Amniotic stem cell (primary cell): Measurements from ENCODE around the gene PDE12.

Experiments
- DNase-seq: peaks from one replicate; lab custom pipeline; 2025; lab: John Stamatoyannopoulos, UW

PDE12 gene, protein sequence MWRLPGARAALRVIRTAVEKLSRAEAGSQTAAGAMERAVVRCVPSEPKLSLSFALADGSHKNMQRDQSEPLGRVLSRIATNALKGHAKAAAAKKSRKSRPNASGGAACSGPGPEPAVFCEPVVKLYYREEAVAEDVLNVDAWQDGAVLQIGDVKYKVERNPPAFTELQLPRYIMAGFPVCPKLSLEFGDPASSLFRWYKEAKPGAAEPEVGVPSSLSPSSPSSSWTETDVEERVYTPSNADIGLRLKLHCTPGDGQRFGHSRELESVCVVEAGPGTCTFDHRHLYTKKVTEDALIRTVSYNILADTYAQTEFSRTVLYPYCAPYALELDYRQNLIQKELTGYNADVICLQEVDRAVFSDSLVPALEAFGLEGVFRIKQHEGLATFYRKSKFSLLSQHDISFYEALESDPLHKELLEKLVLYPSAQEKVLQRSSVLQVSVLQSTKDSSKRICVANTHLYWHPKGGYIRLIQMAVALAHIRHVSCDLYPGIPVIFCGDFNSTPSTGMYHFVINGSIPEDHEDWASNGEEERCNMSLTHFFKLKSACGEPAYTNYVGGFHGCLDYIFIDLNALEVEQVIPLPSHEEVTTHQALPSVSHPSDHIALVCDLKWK

DNA sequence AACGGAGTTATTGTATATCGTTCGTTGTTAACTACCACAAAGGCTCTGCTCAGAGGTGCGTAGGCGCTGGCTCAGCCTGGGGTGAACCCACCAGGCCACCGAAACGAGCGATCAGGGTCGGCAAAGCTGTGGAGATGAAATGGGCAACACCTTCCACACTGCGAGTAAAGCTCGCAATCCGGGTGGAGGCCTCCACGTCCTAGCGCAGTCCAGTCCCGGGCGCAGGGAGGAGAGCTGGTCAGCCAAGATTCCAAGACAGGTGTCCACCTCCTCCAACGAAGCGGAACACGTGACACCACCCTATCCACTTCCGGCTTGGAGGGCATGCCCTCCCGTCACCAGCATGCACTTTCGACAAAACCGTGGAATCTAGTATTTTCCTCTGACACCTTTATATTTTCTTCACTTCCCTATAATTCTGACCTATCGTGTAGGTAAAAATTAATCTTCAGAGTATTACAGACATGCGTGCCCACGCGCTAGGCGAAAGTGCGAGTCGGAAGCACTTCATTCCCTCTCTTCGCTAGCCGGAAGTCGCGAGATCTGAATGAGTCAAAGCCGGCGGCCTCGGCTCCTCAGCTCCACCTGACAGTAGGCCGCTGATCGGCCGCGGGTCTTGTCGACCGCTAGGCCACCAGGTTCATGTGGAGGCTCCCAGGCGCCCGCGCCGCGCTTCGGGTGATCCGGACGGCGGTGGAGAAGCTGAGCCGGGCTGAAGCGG, at the start of gene PDE12:
Gene PDE12 (plus strand): TSS at position 537 of the 721 bp plus-strand sequence. CDS start 106 bp downstream, at position 643.
- DNase-seq: peak; percentile 84

- DNase-seq: no peak
Observed at GRCh38 chr3:57512166-57512565, 43.9 kb upstream of the PDE12 start.

DNA sequence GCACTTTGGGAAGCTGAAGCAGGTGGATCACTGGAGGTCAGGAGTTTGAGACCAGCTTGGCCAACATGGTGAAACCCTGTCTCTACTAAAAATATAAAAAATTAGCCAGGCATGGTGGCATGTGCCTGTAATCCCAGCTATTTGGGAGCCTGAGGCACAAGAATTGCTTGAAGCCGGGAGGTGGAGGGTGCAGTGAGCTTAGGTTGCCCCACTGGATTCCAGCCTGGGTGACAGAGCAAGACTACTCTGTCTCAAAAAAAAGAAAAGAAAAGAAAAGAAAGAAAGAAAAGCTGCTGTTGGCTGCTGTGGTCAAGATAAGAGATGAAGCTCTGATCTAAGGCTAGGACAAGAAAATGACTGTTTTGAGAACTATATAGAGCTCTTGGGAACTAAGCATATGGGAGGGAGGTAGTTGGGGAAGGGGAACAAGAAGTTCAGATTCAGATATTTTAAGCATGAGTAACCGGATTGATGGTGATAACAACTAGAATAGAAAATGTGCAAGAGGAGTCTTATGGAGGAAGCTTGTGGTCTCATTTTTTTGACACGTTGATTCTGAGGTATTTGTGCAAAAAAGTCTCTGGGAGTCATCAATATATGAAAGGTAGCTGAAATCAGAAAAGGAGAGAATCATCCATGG, 37.7 kb upstream of the PDE12 start:
- no peak for DNase-seq

DNA sequence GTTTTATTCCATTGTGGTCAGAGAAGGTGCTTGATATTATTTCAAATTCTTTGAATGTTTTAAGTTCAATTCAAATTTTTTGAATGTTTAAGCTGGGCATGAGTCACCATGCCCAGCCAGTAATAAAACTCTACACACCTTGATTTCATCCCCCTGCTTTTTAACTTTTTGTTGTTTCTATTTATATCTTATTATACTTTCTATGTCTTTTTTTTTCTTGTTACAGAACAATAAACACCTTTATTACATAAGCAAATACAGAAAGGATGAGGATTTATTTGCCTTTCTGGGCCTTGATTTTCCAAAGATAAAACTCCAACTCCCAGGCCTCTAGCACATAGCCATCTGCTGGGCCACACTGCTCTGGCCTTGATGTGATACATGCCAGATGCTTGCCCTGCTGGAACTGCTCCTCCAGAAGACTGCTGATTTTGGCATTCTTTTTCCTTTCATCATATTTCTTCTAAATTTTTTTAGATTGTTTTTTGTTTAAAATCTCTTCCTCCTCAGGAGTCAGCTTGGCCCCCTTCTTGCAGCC, 25.9 kb upstream of the PDE12 start:
- DNase-seq: no peak

- DNase-seq: no peak
Observed at GRCh38 chr3:57538465-57538864, 17.6 kb upstream of the PDE12 start.

DNA sequence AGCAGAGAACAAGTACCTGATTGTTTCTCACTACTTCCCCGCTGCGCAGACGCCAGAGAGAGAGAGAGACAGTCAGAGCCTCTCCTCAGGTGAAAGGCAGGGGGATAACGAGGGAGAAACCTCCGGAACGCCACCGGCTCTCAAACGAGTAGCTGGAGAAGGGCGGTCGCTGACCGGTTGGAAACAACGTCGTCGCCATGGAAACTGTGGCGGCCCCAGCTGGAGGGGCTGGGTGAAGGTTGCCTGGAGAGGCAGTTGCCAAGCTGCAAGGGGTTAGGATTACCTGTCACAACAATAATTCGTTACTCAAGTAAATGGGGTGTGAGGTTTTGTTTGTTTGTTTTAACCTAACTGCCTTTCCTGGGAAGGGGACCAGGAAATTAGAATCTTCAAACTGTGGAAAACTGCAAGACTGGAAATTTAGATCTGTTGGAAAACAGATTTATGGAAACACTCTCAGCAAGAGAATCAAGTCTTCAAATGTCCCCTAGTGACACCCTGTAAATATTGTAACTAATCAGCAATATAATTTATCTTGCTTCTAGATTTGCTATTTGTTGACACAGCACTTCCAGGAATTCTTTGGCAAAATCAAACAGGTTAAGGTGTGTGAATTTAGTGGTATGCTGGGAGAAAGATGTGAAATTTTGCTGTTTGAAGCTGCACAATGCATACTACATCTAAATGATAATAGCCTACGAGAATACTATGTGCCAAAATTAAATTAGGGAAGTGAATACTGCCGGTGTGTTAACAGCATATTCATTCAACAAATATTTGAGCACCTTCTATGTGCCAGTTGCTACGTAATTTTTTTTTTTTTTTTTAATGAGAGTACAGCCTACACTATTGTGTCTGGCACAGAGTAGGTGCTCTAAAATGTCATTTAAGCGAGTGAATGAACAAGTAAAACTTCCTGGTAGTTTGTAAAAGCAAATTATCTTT, 11.6 kb upstream of the PDE12 start, which contains the start of gene DNAH12:
Gene DNAH12 (minus strand): TSS at position 164 of the 945 bp plus-strand sequence. CDS start 1,474 bp downstream, outside the sequence.
- DNase-seq: no peak

GRCh38 chr3:57545636-57546268, 10.3 kb upstream of the PDE12 start:
- DNase-seq: no peak

DNA sequence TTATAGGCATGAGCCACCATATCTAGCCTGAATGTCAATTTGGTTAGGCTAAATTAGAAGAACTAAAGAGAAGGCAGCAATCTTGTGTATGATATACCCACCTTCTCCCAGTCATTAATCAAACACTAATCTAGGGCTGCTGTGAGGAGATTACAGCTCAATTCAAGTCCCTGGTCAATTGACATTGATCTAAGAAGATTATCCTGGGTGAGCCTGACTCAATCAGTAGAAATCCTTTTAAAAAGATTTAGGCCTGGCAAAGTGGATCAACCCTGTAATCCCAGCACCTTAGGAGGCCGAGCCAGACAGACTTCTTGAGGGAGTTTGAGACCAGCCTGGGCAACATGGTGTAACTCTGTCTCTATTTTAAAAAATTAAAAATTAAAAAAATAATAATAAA, 9.5 kb upstream of the PDE12 start:
- DNase-seq: no peak

GRCh38 chr3:57555306-57555705, 768 bp upstream of the PDE12 start:
- DNase-seq: no peak

DNA sequence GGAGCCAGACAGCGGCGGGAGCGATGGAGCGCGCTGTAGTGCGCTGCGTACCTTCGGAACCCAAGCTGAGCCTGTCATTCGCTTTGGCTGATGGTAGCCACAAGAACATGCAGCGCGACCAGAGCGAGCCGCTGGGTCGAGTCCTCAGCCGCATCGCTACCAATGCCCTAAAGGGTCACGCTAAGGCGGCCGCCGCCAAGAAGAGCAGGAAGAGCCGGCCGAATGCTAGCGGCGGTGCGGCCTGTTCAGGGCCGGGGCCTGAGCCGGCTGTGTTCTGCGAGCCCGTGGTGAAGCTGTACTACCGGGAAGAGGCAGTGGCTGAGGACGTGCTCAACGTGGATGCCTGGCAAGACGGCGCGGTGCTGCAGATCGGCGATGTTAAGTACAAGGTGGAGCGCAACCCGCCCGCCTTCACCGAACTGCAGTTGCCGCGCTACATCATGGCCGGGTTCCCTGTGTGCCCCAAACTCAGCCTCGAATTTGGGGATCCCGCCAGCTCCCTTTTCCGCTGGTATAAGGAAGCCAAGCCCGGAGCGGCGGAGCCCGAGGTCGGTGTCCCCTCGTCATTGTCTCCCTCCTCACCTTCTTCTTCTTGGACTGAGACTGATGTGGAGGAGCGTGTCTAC, 498 bp downstream of the PDE12 start:
- no peak for DNase-seq

- no peak for DNase-seq
Observed at GRCh38 chr3:57557085-57557537, 1.0 kb downstream of the PDE12 start.

DNA sequence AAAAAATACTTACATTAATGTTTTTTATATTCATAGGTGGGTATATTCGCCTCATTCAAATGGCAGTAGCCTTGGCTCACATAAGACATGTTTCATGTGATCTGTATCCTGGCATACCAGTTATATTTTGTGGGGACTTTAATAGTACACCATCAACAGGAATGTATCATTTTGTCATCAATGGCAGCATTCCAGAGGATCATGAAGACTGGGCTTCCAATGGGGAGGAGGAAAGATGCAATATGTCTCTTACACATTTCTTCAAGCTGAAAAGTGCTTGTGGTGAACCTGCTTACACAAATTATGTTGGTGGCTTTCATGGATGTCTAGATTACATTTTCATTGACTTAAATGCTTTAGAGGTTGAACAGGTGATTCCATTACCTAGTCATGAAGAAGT, 3.5 kb downstream of the PDE12 start:
- DNase-seq: no peak

DNA sequence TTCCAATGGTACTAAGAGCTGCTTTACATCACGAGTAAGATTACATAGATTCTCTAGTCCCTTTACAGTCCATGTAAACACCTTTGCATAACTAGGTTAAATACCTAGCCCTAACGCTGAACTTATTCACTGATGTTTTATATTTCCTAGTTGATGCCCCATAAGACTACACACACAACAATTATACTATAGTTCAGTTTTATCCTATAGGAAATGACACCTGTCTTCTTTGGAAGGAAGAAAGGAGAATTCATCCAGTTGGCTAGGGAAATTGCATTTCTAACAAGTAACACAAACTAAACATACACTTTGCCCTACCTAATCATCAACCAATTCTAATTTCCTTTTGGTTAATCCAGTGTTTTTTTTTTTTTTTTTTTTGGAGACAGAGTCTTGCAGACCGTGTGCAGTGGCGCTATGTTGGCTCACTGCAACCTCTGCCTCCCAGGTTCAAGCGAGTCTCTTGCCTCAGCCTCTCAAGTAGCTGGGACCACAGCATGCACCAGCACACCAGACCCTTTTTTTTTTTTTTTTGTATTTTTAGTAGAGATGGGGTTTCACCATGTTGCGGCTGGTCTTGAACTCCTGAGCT, 13.9 kb downstream of the PDE12 start:
- DNase-seq: no peak

DNA sequence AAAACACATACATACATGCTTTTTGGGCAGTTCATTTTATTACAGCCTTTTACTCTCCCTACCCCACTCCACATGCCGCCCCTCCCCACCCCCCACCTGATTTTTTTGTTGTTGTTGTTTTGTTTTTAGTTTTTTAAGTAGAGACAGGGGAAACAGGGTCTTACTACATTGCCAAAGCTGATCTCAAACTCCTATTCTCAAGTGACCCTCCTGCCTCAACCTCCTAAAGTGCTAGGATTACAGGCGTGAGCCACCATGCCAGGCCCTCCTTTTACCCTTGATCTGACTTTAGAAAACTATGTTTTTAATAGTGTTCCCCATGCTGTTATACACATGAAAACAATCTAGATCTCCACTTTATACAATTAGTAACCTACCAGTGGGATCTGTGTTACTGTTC, 14.8 kb downstream of the PDE12 start:
- DNase-seq: no peak

DNA sequence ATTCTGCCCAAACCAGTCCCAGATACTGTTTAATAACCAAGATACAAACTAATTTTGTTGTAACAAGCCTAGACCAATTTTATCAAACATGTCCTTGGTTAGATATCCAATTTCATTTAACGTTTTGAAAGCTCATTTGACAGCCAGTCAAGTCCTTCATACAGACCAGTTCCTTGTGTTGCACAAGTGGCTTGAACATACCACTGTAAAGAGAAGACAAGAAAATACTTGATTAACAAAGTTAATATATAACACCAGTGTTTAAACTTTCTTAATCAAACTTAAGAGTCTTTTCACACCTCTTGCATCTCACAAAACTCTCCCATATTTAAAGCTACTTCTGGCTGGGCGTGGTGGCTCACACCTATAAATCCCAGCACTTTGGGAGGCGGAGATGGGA, 16.0 kb downstream of the PDE12 start:
- DNase-seq: no peak

DNA sequence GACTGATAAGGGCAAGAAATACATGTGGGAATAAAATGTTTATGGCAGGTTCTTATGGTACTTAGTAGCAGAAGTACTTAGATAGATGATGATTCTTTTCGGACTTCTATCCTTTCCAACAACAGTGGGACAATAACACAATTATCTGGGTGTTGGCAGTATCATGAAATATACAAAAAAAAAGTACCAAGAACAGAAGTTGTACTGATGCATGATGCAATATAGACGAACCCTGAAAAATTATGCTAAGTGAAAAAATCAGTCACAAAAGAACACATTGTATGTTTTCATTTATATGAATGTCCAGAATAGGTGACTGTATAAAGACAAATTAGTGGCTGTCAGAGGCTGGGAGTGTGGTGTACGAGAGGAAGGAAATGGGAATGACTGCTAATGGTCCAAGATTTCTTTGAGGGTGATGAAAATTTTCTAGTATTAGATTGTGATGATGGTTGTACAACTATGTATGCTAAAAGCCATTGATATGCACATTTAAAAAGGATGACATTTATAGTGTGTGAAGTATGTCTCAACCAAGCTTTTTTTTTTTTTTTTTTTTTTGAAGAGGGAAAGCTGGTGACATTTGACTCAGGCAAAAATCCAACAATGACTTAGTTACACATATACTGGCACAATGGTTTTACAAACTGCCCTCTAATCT, 20.0 kb downstream of the PDE12 start:
- DNase-seq: no peak

DNA sequence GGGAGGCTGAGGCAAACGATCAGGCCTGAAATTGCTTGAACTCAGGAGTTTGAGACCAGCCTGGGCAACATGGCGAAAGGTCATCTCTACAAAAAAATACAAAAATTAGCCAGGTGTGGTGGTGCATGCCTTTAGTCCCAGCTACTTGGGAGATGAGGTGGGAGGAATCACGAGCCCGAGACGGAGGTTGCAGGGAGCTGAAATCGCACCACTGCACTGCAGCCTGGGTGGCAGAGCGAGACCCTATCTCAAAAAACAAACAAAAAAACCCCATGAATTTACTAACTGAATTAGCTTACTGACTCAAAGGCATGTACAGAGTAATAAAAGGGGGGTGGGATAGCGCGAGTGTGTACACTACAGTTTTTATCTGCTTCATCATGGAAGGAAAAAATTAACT, 21.7 kb downstream of the PDE12 start:
- DNase-seq: no peak

DNA sequence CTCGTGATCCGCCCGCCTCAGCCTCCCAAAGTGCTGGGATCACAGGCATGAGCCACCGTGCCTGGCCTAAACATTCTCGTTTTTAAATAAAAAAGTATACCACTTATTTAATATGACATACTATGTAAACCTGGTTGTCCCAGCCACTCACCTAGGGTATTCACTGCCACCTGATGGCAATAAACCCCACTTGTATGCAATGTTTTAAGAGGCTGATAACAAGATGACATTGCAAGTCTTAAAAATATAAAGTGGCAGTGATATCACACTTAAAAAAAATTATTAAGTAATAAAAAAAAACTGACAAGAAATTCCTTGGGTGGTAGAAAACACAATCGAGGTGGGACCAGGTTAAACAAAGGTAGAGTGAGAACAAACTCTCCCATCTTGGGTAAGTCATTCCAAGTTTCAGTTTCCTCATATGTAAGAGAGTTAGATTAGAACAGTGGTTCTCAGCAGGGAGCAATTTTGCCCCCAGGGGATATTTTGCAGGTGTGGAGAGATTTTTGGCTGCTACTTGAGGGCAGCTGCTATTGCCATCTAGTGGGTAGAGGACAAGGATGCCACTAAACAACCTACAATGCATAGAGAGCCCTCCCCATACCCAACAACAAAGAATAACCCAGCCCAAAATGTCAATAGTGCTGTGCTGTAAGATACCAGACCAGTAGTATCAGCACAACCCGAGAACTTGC, 26.5 kb downstream of the PDE12 start:
- DNase-seq: no peak
